GM23338 (cell line): Measurements from ENCODE around the gene DLST. TPM values are rescaled to one million over a fixed set of nuclear protein-coding genes. Genes with fewer than 3 reads are reported as not detected.

Source experiments
- ATAC-seq: fragments of 200-7000 bp; cut with Tn5 transposase; 3 replicates; pipeline ENCODE4 v1.9.1; 2020
- DNase-seq: peaks from one replicate; pipeline ENCODE4 v3.0.0-alpha.2; 2015; ENCODE audit warnings: low spot score
- H2AFZ ChIP-seq: fragments of 200-600 bp; sonication (generic); 2 replicates; pipeline ENCODE4 v1.8.0; 2016; ENCODE audit warnings: antibody characterized with exemption, mild to moderate bottlenecking, moderate library complexity
- H3F3A ChIP-seq: fragments of 200-600 bp; sonication (generic); replicated peaks from 2 replicates; pipeline ENCODE4 v1.8.0; 2017; ENCODE audit warnings: antibody characterized with exemption, mixed run types, low read depth
- H3K27ac ChIP-seq: fragments of 200-600 bp; sonication (generic); 2 replicates; pipeline ENCODE4 v1.6.1; 2016; ENCODE audit warnings: low read depth
- H3K27me3 ChIP-seq: fragments of 200-600 bp; sonication (generic); 2 replicates; pipeline ENCODE4 v1.8.0; 2016; ENCODE audit warnings: mild to moderate bottlenecking, mixed run types, moderate library complexity; ENCODE audit not compliant: insufficient read depth
- H3K36me3 ChIP-seq: fragments of 200-600 bp; sonication (generic); 2 replicates; pipeline ENCODE4 v1.8.0; 2016; ENCODE audit warnings: mild to moderate bottlenecking; ENCODE audit not compliant: insufficient read depth
- H3K4me1 ChIP-seq: fragments of 200-600 bp; sonication (generic); 2 replicates; pipeline ENCODE4 v1.8.0; 2016; ENCODE audit warnings: mild to moderate bottlenecking, moderate library complexity; ENCODE audit not compliant: insufficient read depth
- H3K4me2 ChIP-seq: fragments of 200-600 bp; sonication (generic); 2 replicates; pipeline ENCODE4 v1.7.1; 2017; ENCODE audit warnings: mixed run types
- H3K4me3 ChIP-seq: fragments of 200-600 bp; sonication (generic); 2 replicates; pipeline ENCODE4 v1.6.1; 2016; ENCODE audit warnings: mixed run types
- H3K79me2 ChIP-seq: fragments of 200-600 bp; sonication (generic); replicated peaks from 2 replicates; pipeline ENCODE4 v1.8.0; 2017; ENCODE audit warnings: mild to moderate bottlenecking; ENCODE audit not compliant: insufficient read depth
- H3K9me2 ChIP-seq: fragments of 200-600 bp; sonication (generic); 2 replicates; pipeline ENCODE4 v1.8.0; 2017; ENCODE audit not compliant: insufficient read depth
- H4K20me1 ChIP-seq: fragments of 200-600 bp; sonication (generic); replicated peaks from 2 replicates; pipeline ENCODE4 v1.8.0; 2017; ENCODE audit warnings: mild to moderate bottlenecking; ENCODE audit not compliant: insufficient read depth
- H3K27ac Mint-ChIP-seq: 2 replicates; pipeline ENCODE4 v1.8.0; 2020; ENCODE audit warnings: inconsistent platforms, mild to moderate bottlenecking, moderate library complexity, mixed read lengths
- H3K27me3 Mint-ChIP-seq: 3 replicates; pipeline ENCODE4 v1.8.0; 2022; ENCODE audit warnings: low read depth, mild to moderate bottlenecking, moderate library complexity, mixed read lengths, inconsistent platforms; ENCODE audit not compliant: insufficient read depth, poor library complexity
- H3K36me3 Mint-ChIP-seq: 3 replicates; pipeline ENCODE4 v1.8.0; 2021; ENCODE audit warnings: low read depth, mild to moderate bottlenecking, inconsistent platforms, moderate library complexity, mixed read lengths
- H3K4me1 Mint-ChIP-seq: 3 replicates; pipeline ENCODE4 v1.8.0; 2020; ENCODE audit warnings: mild to moderate bottlenecking, inconsistent platforms, mixed read lengths
- H3K4me3 Mint-ChIP-seq: 3 replicates; pipeline ENCODE4 v1.8.0; 2021; ENCODE audit warnings: moderate library complexity, mild to moderate bottlenecking, inconsistent platforms, mixed read lengths
- H3K9me3 Mint-ChIP-seq: 3 replicates; pipeline ENCODE4 v1.8.0; 2020; ENCODE audit warnings: moderate library complexity, mild to moderate bottlenecking, inconsistent platforms, mixed read lengths
- JUNB ChIP-seq: IDR thresholded peaks from one replicate; pipeline ENCODE4 v1.6.1; 2016; ENCODE audit warnings: antibody characterized with exemption; ENCODE audit not compliant: unreplicated experiment
- NANOG ChIP-seq: IDR thresholded peaks from 2 replicates; pipeline ENCODE4 v1.6.1; 2016; ENCODE audit warnings: antibody characterized with exemption, borderline replicate concordance
- REST ChIP-seq: IDR thresholded peaks from one replicate; pipeline ENCODE4 v1.6.1; 2018; ENCODE audit warnings: antibody characterized with exemption; ENCODE audit not compliant: unreplicated experiment
- STAT1 ChIP-seq: IDR thresholded peaks from one replicate; pipeline ENCODE4 v1.6.1; 2016; ENCODE audit warnings: antibody characterized with exemption; ENCODE audit not compliant: unreplicated experiment
- polyA plus RNA-seq: library from polyadenylated mRNA; unstranded; fragments of >200 nt; fragmentation: Nextera tagmentation; extraction: Ambion mirVana; gene quantifications from 2 replicates; pipeline ENCODE4 v1.2.1, GENCODE V29; 2016
- total RNA-seq: library from RNA; depleted of rRNA; stranded (reverse); fragments of >200 nt; shearing (Covaris generic); gene quantifications from 2 replicates; pipeline ENCODE4 v1.2.3, GENCODE V29; 2014
- TF ChIP-seq, protein P1 (sequence below): fragments of 250-450 bp; sonication (Bioruptor Pico); IDR thresholded peaks from 2 replicates; pipeline ENCODE4 v1.5.0; 2020; ENCODE audit warnings: mild to moderate bottlenecking, moderate library complexity
- TF ChIP-seq, protein P2 (sequence below), 2 experiments: fragments of 200-600 bp in 1 of 2; sonication (generic) in 1 of 2; conservative IDR thresholded peaks; 2 replicates each; pipeline versions ENCODE4 v1.5.1 to v1.6.1; 2016 to 2017; ENCODE audit warnings: antibody characterized with exemption in 2 of 2, low read depth in 2 of 2, mild to moderate bottlenecking in 2 of 2, moderate library complexity in 1 of 2
- TF ChIP-seq, protein P3 (sequence below): IDR thresholded peaks from 2 replicates; pipeline ENCODE4 v1.6.1; 2016; ENCODE audit warnings: antibody characterized with exemption

DLST gene
- total and polyA plus RNA-seq, 2 experiments from 2014 or later, result 11.2 to 106 TPM

GRCh38 chr14:74856366-74856765 is 25.4 kb upstream of the DLST start (continued):
- TF ChIP-seq, protein P1, sequence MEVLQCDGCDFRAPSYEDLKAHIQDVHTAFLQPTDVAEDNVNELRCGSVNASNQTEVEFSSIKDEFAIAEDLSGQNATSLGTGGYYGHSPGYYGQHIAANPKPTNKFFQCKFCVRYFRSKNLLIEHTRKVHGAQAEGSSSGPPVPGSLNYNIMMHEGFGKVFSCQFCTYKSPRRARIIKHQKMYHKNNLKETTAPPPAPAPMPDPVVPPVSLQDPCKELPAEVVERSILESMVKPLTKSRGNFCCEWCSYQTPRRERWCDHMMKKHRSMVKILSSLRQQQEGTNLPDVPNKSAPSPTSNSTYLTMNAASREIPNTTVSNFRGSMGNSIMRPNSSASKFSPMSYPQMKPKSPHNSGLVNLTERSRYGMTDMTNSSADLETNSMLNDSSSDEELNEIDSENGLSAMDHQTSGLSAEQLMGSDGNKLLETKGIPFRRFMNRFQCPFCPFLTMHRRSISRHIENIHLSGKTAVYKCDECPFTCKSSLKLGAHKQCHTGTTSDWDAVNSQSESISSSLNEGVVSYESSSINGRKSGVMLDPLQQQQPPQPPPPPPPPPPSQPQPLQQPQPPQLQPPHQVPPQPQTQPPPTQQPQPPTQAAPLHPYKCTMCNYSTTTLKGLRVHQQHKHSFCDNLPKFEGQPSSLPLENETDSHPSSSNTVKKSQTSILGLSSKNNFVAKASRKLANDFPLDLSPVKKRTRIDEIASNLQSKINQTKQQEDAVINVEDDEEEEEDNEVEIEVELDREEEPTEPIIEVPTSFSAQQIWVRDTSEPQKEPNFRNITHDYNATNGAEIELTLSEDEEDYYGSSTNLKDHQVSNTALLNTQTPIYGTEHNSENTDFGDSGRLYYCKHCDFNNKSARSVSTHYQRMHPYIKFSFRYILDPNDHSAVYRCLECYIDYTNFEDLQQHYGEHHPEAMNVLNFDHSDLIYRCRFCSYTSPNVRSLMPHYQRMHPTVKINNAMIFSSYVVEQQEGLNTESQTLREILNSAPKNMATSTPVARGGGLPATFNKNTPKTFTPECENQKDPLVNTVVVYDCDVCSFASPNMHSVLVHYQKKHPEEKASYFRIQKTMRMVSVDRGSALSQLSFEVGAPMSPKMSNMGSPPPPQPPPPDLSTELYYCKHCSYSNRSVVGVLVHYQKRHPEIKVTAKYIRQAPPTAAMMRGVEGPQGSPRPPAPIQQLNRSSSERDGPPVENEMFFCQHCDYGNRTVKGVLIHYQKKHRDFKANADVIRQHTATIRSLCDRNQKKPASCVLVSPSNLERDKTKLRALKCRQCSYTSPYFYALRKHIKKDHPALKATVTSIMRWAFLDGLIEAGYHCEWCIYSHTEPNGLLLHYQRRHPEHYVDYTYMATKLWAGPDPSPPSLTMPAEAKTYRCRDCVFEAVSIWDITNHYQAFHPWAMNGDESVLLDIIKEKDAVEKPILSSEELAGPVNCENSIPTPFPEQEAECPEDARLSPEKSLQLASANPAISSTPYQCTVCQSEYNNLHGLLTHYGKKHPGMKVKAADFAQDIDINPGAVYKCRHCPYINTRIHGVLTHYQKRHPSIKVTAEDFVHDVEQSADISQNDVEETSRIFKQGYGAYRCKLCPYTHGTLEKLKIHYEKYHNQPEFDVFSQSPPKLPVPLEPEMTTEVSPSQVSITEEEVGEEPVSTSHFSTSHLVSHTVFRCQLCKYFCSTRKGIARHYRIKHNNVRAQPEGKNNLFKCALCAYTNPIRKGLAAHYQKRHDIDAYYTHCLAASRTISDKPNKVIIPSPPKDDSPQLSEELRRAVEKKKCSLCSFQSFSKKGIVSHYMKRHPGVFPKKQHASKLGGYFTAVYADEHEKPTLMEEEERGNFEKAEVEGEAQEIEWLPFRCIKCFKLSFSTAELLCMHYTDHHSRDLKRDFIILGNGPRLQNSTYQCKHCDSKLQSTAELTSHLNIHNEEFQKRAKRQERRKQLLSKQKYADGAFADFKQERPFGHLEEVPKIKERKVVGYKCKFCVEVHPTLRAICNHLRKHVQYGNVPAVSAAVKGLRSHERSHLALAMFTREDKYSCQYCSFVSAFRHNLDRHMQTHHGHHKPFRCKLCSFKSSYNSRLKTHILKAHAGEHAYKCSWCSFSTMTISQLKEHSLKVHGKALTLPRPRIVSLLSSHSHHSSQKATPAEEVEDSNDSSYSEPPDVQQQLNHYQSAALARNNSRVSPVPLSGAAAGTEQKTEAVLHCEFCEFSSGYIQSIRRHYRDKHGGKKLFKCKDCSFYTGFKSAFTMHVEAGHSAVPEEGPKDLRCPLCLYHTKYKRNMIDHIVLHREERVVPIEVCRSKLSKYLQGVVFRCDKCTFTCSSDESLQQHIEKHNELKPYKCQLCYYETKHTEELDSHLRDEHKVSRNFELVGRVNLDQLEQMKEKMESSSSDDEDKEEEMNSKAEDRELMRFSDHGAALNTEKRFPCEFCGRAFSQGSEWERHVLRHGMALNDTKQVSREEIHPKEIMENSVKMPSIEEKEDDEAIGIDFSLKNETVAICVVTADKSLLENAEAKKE, result no peak
- TF ChIP-seq JUNB, result no peak

DNA sequence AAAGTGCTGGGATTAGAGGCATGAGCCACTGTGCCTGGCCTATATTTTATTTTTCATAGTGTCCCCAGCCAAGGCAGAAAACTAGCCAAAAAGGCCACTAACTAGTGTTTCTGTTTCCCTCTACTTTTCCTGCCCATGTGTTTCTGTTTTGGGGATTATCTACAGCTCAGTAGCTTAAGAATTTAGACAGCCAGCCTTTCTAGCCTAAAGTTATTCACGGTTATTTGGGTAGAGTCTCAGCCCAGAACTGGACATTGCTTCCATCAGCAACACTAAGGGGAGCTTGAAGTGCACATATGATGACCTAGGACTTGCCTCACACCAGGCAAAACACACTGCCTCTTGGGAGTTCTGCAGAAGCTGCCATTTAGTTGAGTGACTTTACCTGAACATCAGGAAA is 23.7 kb upstream of the DLST start:
- Histone ChIP-seq H4K20me1 (no peaks in the 10 kb centered on the region), H3K36me3 (no peaks in the 10 kb centered on the region), H3K4me1 (no peaks in the 10 kb centered on the region), H3K79me2 (no peaks in the 10 kb centered on the region), H3K27me3 (no peaks in the 10 kb centered on the region), H3K9me2 (no peaks in the 10 kb centered on the region), H3K4me3 (no peak overlapping the region), H3K4me2 (no peak overlapping the region), H3F3A (no peaks in the 10 kb centered on the region), H2AFZ (no peak overlapping the region), H3K27ac (no peak overlapping the region)
- Mint-ChIP-seq H3K9me3 (no peaks in the 10 kb centered on the region), H3K4me1 (no peaks in the 10 kb centered on the region), H3K27me3 (no peaks in the 10 kb centered on the region), H3K36me3 (no peaks in the 10 kb centered on the region), H3K4me3 (no peak overlapping the region), H3K27ac (no peak overlapping the region)
- no peak for DNase-seq
- no peak for ATAC-seq
- TF ChIP-seq REST, result no peak
- TF ChIP-seq STAT1, result no peak
- TF ChIP-seq NANOG, result no peak
- TF ChIP-seq, protein P2, sequence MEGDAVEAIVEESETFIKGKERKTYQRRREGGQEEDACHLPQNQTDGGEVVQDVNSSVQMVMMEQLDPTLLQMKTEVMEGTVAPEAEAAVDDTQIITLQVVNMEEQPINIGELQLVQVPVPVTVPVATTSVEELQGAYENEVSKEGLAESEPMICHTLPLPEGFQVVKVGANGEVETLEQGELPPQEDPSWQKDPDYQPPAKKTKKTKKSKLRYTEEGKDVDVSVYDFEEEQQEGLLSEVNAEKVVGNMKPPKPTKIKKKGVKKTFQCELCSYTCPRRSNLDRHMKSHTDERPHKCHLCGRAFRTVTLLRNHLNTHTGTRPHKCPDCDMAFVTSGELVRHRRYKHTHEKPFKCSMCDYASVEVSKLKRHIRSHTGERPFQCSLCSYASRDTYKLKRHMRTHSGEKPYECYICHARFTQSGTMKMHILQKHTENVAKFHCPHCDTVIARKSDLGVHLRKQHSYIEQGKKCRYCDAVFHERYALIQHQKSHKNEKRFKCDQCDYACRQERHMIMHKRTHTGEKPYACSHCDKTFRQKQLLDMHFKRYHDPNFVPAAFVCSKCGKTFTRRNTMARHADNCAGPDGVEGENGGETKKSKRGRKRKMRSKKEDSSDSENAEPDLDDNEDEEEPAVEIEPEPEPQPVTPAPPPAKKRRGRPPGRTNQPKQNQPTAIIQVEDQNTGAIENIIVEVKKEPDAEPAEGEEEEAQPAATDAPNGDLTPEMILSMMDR (conservative IDR thresholded peaks at IDR 0.05; ENCODE audit: low read depth in 2 of 2), result no peak
- TF ChIP-seq, protein P3, sequence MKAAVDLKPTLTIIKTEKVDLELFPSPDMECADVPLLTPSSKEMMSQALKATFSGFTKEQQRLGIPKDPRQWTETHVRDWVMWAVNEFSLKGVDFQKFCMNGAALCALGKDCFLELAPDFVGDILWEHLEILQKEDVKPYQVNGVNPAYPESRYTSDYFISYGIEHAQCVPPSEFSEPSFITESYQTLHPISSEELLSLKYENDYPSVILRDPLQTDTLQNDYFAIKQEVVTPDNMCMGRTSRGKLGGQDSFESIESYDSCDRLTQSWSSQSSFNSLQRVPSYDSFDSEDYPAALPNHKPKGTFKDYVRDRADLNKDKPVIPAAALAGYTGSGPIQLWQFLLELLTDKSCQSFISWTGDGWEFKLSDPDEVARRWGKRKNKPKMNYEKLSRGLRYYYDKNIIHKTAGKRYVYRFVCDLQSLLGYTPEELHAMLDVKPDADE, result no peak
